CD4-positive, alpha-beta T cell treated with Interleukin-1 beta for 1 hour (primary cell): Measurements from ENCODE around the gene ZMYND11.
"Not testable (repeated sequence)": the region's sequence is repeated elsewhere in the genome, so short reads cannot be mapped to it uniquely, and the experiment has no call there.

Experiments
- DNase-seq, 2 donors: peaks; one replicate each; pipeline ENCODE4 v3.0.0-alpha.2; 2020 to 2022

The ZMYND11 gene

GRCh38 chr10:287026-287709 is 151.9 kb downstream of the ZMYND11 start:
- no peak for DNase-seq

GRCh38 chr10:287814-288213 is 152.6 kb downstream of the ZMYND11 start:
- DNase-seq: no peak

GRCh38 chr10:288316-289200 is 153.3 kb downstream of the ZMYND11 start:
- DNase-seq: no peak

GRCh38 chr10:289581-289980 is 154.3 kb downstream of the ZMYND11 start:
- DNase-seq: no peak

GRCh38 chr10:290026-290725 is 154.9 kb downstream of the ZMYND11 start:
- no peak for DNase-seq

GRCh38 chr10:293636-294035 is 158.4 kb downstream of the ZMYND11 start:
- no peak for DNase-seq

GRCh38 chr10:297567-297966 is 162.3 kb downstream of the ZMYND11 start:
- no peak for DNase-seq

- no peak for DNase-seq
Observed at GRCh38 chr10:298033-298432, 162.8 kb downstream of the ZMYND11 start.

- DNase-seq: no peak
Observed at GRCh38 chr10:299512-299911, 164.3 kb downstream of the ZMYND11 start.

- DNase-seq: no peak
Observed at GRCh38 chr10:299969-300368, 164.7 kb downstream of the ZMYND11 start.

- not testable (repeated sequence) for DNase-seq
Observed at GRCh38 chr10:300580-300979, 165.3 kb downstream of the ZMYND11 start.

- no peak for DNase-seq
Observed at GRCh38 chr10:301536-301935, 166.3 kb downstream of the ZMYND11 start.
